HG03097 (cell line): Measurements from ENCODE around the gene OAS3.
"Not testable (repeated sequence)": the region's sequence is repeated elsewhere in the genome, so short reads cannot be mapped to it uniquely, and the experiment has no call there.

Experiments used
- ATAC-seq: cut with Tn5 transposase; IDR thresholded peaks from one replicate; pipeline ENCODE4 v1.9.1; 2021; ENCODE audit not compliant: unreplicated experiment, low FRiP score

OAS3 gene, protein sequence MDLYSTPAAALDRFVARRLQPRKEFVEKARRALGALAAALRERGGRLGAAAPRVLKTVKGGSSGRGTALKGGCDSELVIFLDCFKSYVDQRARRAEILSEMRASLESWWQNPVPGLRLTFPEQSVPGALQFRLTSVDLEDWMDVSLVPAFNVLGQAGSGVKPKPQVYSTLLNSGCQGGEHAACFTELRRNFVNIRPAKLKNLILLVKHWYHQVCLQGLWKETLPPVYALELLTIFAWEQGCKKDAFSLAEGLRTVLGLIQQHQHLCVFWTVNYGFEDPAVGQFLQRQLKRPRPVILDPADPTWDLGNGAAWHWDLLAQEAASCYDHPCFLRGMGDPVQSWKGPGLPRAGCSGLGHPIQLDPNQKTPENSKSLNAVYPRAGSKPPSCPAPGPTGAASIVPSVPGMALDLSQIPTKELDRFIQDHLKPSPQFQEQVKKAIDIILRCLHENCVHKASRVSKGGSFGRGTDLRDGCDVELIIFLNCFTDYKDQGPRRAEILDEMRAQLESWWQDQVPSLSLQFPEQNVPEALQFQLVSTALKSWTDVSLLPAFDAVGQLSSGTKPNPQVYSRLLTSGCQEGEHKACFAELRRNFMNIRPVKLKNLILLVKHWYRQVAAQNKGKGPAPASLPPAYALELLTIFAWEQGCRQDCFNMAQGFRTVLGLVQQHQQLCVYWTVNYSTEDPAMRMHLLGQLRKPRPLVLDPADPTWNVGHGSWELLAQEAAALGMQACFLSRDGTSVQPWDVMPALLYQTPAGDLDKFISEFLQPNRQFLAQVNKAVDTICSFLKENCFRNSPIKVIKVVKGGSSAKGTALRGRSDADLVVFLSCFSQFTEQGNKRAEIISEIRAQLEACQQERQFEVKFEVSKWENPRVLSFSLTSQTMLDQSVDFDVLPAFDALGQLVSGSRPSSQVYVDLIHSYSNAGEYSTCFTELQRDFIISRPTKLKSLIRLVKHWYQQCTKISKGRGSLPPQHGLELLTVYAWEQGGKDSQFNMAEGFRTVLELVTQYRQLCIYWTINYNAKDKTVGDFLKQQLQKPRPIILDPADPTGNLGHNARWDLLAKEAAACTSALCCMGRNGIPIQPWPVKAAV

DNA sequence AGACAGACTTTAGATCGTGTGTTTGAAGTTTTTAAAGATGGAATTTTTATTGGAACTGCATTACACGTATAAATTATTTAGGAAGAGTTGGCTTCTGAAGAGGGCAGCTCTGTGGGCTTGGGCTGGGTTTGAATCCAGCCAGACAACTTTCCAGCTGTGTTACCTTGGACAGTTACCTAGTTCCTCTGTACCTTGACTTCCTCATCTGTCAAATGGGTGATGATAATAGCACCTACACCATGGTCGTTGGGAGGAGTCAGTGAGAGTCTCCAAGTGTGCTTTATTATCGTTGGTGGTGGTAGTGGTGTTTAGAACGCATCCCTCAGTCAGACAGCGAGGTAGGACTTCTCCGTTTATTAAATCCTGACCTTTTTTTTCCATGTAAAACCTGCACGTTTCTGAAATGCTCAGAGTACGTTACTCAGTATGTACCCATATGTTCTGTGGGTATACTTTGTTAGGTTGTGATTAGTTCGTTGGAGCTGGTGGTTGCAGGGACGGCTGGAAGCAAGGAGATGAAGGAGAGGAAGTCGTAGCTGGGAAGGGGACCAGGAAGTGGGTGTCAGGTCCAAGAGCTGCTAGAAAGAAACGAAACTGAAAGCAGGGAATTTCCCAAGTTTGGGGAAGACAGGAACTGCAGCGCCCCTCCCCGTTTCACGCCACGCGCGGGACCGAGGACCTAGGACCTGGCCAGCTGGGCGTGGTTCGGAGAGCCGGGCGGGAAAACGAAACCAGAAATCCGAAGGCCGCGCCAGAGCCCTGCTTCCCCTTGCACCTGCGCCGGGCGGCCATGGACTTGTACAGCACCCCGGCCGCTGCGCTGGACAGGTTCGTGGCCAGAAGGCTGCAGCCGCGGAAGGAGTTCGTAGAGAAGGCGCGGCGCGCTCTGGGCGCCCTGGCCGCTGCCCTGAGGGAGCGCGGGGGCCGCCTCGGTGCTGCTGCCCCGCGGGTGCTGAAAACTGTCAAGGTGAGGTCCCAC is at the start of gene OAS3:
Gene OAS3, plus strand, starts transcription at position 734 of the 979 bp plus-strand sequence. Its CDS starts 57 bp downstream, at position 791.
- peak; percentile 38 for ATAC-seq

DNA sequence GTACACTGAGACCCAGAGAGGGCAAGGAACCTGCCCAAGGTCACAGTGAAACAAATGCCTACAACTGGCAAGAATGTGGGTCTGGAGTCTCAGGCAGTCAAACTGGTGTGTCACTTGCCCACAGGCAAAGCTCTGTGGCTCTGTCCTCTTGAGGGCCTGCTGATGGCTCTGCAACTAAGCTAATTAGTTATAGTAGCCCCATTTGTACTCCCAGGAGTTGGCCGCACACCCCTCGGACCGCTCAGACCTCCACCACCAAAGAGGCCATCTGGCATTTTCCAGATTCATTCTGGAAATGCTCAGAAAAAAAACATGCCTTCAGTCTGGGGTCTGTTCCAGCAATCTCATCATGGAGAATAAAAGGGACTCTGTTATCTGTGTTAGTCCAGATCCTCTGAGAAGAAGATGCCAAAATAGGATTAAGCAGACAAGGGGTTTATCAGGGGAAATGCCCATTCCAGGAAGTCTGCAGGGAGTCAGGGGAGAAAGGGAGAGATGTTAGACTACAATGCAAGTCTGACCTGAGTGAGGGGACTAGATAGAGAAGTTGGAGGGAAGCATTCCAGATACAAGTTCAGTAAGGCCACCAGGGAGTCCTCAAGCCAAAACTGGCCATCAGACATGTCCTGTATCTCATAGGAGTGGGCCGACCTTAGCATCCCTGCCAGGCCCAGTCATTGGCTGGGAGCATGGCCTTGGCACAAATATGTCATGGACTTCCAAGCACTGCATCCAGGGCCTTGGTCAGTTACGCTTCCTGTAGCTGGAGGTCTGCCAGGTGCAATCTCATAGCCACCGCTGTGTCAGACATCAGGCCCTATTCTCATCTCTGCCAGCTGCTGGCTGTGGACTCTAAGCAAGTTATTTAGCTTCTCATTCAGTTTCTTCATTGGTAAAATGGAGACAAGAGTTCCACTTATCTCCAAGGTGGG is 46.9 kb upstream of the OAS3 start:
- ATAC-seq: no peak

GRCh38 chr12:112892856-112893255 is 45.4 kb upstream of the OAS3 start:
- no peak for ATAC-seq

DNA sequence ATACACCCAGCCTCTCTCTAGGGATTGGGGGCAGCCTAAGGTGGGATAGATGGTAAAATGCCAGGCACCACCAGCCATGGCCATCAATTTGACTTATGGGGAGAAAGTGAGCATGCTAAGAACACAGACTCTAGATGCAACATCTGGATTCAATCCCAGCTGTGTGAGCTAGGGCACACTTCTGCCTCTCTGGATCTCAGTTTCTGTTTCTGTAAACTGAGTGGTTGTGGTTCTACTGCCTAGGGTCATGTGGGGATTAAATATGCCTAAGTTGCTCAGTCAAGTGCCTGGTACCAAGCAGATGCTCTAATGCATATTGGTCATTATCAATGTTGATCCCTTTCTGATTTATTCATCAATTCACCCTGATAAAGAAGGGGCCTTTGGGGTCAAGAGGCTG is 44.1 kb upstream of the OAS3 start:
- ATAC-seq: no peak

DNA sequence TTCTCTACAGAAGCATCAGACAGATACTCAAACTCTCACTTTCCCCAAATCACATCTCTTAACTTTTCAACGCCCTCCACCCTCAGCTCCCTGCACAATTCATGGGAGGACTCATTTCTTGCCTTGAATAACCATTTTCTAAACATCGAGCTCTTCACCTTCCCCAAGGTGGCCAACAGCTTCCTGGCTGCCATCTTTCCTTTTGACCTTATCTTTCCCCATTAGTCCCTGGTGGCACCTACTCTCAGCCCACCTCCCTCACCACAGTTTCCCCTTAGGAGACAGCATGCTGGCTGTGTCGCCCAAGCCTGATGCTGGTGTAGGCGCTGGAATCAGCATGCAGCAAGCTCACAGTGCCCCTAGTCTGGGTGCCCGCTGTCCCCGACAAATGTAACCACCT is 39.9 kb upstream of the OAS3 start:
- ATAC-seq: no peak

- peak; percentile 50 for ATAC-seq
Observed at GRCh38 chr12:112900298-112901145, 37.8 kb upstream of the OAS3 start.

- no peak for ATAC-seq
Observed at GRCh38 chr12:112901271-112901670, 37.0 kb upstream of the OAS3 start.

DNA sequence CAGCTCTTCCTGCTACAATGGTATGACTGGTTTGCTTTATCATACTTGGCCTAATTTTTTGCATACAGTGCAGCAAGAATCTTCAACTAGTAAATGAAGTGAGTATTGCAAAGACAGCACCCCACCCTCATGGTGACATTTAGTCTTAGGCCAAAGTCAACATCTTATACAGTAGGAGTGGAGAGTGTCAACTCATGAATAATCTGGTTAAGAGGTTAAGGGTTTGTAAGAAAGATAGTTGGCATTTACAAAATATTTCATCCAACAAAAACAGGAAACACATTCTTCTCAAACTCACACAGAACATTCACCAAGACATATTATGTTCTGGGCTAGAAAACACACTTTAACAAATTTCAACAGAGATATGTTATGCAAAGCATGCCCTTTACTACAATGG is 33.7 kb upstream of the OAS3 start:
- ATAC-seq: no peak

DNA sequence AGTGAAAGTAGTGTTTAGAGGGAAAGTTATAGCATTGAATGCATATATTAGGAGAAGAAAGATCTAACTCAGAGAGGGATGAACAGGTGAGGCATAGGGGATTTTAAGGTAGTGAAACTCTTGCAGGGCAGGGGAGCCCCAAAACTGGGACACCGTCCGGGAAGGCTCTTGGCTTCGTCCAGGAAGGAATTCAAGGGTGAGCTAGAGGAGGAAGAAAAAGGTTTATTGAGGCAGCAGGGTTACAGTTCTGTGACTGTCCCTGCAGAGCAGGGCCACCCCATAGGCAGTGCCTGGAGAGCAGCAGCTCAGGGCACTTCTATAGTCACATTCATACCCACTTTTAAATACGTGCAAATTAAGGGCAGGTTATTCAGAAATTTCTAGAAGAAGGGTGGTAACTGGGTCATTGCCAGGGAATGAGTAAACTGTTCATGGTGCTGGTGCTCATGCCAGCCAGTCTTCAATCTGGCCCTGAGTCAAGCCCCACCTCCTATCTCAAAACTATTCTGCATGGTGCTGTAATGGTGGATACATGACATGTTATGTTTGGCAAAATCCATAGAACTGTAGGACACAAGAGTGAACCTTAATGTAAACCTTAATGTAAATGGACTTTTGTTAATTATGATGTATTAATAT is 32.7 kb upstream of the OAS3 start:
- no peak for ATAC-seq

DNA sequence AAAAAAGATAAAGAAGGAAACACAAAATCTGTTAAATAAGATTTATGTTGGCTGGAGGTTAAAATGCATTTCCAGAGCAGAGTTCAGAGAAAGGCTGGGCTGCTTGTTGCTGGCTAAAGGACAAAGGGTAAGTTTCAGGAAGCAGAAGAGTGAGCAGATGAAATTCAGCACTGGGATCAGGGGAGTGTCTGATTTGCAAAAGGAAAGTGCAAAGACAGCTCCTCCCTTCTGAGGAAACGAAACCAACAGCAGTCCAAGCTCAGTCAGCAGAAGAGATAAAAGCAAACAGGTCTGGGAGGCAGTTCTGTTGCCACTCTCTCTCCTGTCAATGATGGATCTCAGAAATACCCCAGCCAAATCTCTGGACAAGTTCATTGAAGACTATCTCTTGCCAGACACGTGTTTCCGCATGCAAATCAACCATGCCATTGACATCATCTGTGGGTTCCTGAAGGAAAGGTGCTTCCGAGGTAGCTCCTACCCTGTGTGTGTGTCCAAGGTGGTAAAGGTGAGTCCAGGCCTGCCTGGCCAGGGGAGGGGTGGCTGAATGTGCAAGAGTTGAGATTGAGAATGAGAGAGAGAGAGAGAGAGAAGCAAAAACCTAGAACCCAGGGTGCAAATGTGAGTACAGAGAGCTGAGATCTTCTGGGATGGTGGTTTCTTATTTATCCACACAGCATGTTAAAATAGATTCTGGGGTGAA is 31.4 kb upstream of the OAS3 start, which contains the start of gene OAS1:
Gene OAS1, plus strand, starts transcription at position 251 of the 703 bp plus-strand sequence. Its CDS starts 78 bp downstream, at position 329.
- peak; percentile 71 for ATAC-seq

DNA sequence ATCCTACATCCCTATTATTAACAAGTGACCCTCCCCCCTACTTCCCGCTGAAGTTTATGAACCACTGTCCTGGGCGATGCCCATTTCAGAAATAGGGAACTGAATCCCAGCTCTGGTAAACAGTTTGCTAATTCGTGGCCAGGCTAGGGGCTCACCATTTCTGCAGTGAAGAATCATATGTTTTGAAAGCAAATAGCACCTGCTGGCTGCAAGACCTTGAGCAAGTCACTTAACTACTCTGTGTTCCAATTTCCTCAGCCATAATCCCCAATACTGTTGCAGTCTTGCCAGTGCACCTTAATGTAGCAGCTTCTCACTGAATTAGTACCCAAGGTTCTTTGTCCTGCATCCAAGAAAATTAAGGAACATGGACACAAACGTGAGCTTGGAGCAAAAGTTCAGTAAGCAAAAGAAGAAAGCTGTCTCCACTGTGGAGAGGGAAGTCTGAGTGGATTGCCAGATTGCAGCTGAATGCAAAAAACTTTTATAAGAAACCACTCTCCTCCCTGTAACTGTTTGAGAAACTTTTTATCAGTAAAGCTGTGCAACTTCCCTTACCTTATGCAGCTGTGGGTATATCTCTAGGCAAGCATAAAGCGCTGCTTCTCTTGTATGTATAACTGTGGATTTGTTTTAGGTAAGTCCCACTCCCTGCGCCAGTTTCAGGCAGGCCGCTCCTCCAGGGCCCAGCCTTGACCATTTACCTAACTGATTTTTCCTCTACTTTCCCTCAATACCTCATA is 30.7 kb upstream of the OAS3 start:
- peak; percentile 30 for ATAC-seq

DNA sequence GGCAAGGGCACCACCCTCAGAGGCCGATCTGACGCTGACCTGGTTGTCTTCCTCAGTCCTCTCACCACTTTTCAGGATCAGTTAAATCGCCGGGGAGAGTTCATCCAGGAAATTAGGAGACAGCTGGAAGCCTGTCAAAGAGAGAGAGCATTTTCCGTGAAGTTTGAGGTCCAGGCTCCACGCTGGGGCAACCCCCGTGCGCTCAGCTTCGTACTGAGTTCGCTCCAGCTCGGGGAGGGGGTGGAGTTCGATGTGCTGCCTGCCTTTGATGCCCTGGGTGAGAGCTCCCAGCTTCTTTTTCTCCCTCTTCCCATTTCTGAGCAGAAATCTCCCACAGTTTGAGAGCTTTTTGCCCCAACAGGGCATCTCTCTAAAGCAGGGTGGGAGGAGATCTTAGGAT is 29.7 kb upstream of the OAS3 start:
- ATAC-seq: no peak

- no peak for ATAC-seq
Observed at GRCh38 chr12:112909693-112910092, 28.6 kb upstream of the OAS3 start.

DNA sequence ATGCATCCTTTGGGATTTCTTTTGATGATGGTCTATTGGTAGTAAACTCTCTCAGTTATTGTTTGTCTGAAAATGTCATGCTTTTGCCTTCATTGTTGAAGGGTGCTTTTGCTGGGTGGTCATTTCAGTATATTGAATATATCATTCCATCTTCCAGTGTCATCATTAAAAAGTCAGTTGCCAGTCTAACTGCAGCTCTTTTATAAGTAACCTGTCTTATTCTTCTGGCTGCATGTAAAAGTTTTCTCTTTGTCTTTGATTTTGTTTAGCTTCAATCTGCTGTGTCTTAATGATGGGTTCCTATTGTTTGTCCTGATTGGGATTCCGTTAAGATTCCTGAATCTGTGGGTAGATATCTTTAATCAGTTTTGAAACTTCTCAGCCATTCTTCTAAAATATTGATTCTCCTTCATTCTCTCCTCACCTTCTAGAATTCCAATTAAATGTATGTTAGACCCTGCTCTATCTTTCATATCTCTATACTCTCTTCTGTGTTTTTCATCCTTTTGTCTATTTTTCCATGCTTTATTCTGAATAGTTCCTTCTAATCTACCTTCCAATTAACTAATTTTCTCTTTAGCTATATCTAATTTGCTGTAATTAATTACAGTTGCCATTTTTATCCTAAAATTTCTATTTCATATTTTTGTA is 25.1 kb upstream of the OAS3 start:
- ATAC-seq: no peak

DNA sequence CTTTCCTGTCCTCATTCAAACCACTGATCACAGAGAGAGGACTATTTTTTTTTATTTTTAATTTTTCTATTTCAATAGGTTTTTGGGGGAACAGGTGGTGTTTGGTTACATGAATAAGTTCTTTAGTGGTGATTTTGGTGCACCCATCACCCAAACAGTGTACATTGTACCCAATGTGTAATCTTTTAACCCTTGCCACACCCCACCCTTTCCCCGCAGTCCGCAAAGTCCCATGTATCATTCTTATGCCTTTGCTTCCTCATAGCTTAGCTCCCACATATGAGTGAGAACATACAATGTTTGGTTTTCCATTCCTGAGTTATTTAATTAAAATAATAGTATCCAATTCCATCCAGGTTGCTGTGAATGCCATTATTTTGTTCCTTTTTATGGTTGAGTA is 24.4 kb upstream of the OAS3 start:
- ATAC-seq: not testable (repeated sequence)

GRCh38 chr12:112916270-112916669 is 22.0 kb upstream of the OAS3 start:
- ATAC-seq: no peak
